ENCODE measurements around the gene TRERF1.

The TRERF1 gene

GRCh38 chr6:42177514-42178364, 274.0 kb downstream of the TRERF1 start:
- no peak for DNase-seq

GRCh38 chr6:42176981-42177380, 274.7 kb downstream of the TRERF1 start:
- peak; percentile 81 for DNase-seq

GRCh38 chr6:42175860-42176259, 275.9 kb downstream of the TRERF1 start:
- no peak for DNase-seq

All from NCI-H526 treated with DMSO at 0.1 percent for 48 hours (cell line).